K562 (cell line): ENCODE results near the gene DDX5. TPM values are rescaled to one million over a fixed set of nuclear protein-coding genes. Genes with fewer than 3 reads are reported as not detected.

Experiments
- ATAC-seq: fragments of 200-7000 bp; cut with Tn5 transposase; 3 replicates; pipeline ENCODE4 v1.9.1; 2020; ENCODE audit warnings: moderate library complexity
- BruUV-seq: library from RNA; stranded (reverse); fragments of 400-500 nt; replicated peaks from 2 replicates; lab custom pipeline; 2021; lab: Mats Ljungman, UMichigan
- CTCF ChIA-PET: fragments of 300-600 bp; formaldehyde crosslinking; extraction: SDS; loops from one replicate; lab custom pipeline; 2021; ENCODE audit warnings: low intra/inter-chr PET ratio; lab: Yijun Ruan, JAX
- POLR2A ChIA-PET: fragments of 300-600, 350-650 bp; sonication (Branson Sonifier 250); formaldehyde crosslinking; extraction: SDS; loops from one replicate; lab custom pipeline; 2021; ENCODE audit warnings: antibody characterized with exemption, inconsistent platforms; lab: Yijun Ruan, JAX
- DNase-seq, 4 experiments: peaks; one replicate each; pipeline versions ENCODE4 v3.0.0 to v3.0.0-alpha.2; 2011 to 2018; ENCODE audit warnings: low spot score in 3 of 4, mixed read lengths in 3 of 4; ENCODE audit errors: extremely low read depth in 1 of 4
- FAIRE-seq: peaks from 2 replicates; lab custom pipeline; 2011; peaks lifted over from hg19 to GRCh38; lab: Jason Lieb, UNC
- H2AFZ ChIP-seq: 2 replicates; pipeline ENCODE4 v1.6.0; 2011; ENCODE audit warnings: low read depth, low read length, control low read depth, inconsistent platforms
- H3K27ac ChIP-seq: fragments of 200-600 bp; 3 replicates; pipeline ENCODE4 v1.8.0; 2011; ENCODE audit warnings: low read depth, mild to moderate bottlenecking, control low read depth, inconsistent platforms, low read length, moderate library complexity, mixed read lengths; ENCODE audit errors: extremely low read depth
- H3K27me3 ChIP-seq, 2 experiments: fragments of 300-600 bp in 1 of 2; 2 replicates in 1 of 2; 3 replicates in 1 of 2; pipeline versions ENCODE4 v1.6.0 to v1.8.0; 2011; ENCODE audit warnings: inconsistent platforms in 2 of 2, low read length in 2 of 2, mild to moderate bottlenecking in 1 of 2, mixed read lengths in 1 of 2, moderate library complexity in 1 of 2; ENCODE audit not compliant: control insufficient read depth in 2 of 2, insufficient read depth in 2 of 2
- H3K36me3 ChIP-seq: fragments of 300-600 bp; 3 replicates; pipeline ENCODE4 v1.8.0; 2011; ENCODE audit warnings: mild to moderate bottlenecking, low read length, inconsistent platforms; ENCODE audit not compliant: control insufficient read depth, insufficient read depth
- H3K4me1 ChIP-seq, 2 experiments: fragments of 200-600 bp in 1 of 2; replicated peaks in 1 of 2; 2 replicates in 1 of 2; 3 replicates in 1 of 2; pipeline versions ENCODE4 v1.5.1 to v1.8.0; 2011; ENCODE audit warnings: inconsistent platforms in 2 of 2, low read length in 2 of 2, mild to moderate bottlenecking in 1 of 2, mixed read lengths in 1 of 2, moderate library complexity in 1 of 2; ENCODE audit not compliant: control insufficient read depth in 2 of 2, insufficient read depth in 2 of 2
- H3K4me2 ChIP-seq: 2 replicates; pipeline ENCODE4 v1.6.1; 2011; ENCODE audit warnings: low read length, control low read depth, inconsistent platforms, mixed read lengths; ENCODE audit not compliant: insufficient read depth
- H3K4me3 ChIP-seq: fragments of 200-600 bp; sonication (generic), shearing (Covaris generic); 2 replicates; pipeline ENCODE4 v1.5.1; 2016; ENCODE audit warnings: control low read depth, inconsistent platforms
- H3K79me2 ChIP-seq: fragments of 200-600 bp; 3 replicates; pipeline ENCODE4 v1.8.0; 2011; ENCODE audit warnings: low read length, inconsistent platforms; ENCODE audit not compliant: control insufficient read depth, insufficient read depth
- H3K9ac ChIP-seq, 2 experiments: 2 replicates each; pipeline versions ENCODE4 v1.6.0 to v1.6.1; 2011; ENCODE audit warnings: low read depth in 2 of 2, low read length in 2 of 2, control low read depth in 1 of 2, inconsistent platforms in 1 of 2, mild to moderate bottlenecking in 1 of 2, mixed read lengths in 1 of 2; ENCODE audit not compliant: insufficient read depth in 1 of 2
- H3K9me1 ChIP-seq: one replicate; pipeline ENCODE4 v1.6.0; 2011; ENCODE audit warnings: inconsistent platforms, mild to moderate bottlenecking, low read length, moderate library complexity; ENCODE audit not compliant: control insufficient read depth, insufficient read depth
- H3K9me3 ChIP-seq: replicated peaks from 2 replicates; pipeline ENCODE4 v1.5.1; 2011; ENCODE audit warnings: low read depth, low read length, inconsistent platforms; ENCODE audit not compliant: control insufficient read depth, insufficient read depth
- H4K20me1 ChIP-seq: replicated peaks from 2 replicates; pipeline ENCODE4 v1.6.1; 2011; ENCODE audit warnings: low read length, inconsistent platforms, mixed read lengths; ENCODE audit not compliant: control insufficient read depth, insufficient read depth
- CBX5 ChIP-seq: IDR thresholded peaks from 2 replicates; pipeline ENCODE4 v1.6.1; 2014; ENCODE audit warnings: low read depth, borderline replicate concordance
- E2F4 ChIP-seq: sonication (generic); formaldehyde crosslinking; IDR thresholded peaks from 2 replicates; pipeline ENCODE4 v1.8.0; 2022; ENCODE audit warnings: mild to moderate bottlenecking, low read depth, missing genetic modification reagents
- HNRNPH1 ChIP-seq: fragments of 200-400 bp; formaldehyde crosslinking; optimal IDR thresholded peaks from 2 replicates; pipeline ENCODE3; 2017; ENCODE audit warnings: low read depth, mild to moderate bottlenecking, low read length, moderate library complexity
- KLF6 ChIP-seq: fragments of 250-450 bp; sonication (Bioruptor Pico); IDR thresholded peaks from 2 replicates; pipeline ENCODE4 v1.4.0; 2020; ENCODE audit warnings: mild to moderate bottlenecking, moderate library complexity, borderline replicate concordance
- NFIC ChIP-seq: fragments of 450-650 bp; IDR thresholded peaks from 2 replicates; pipeline ENCODE4 v1.6.1; 2017; ENCODE audit warnings: mild to moderate bottlenecking, inconsistent platforms
- RBM17 ChIP-seq: fragments of 200-400 bp; formaldehyde crosslinking; IDR thresholded peaks from 2 replicates; pipeline ENCODE4 v1.6.1; 2017; ENCODE audit warnings: low read depth, mild to moderate bottlenecking, low read length, borderline replicate concordance
- SAFB ChIP-seq: fragments of 200-400 bp; formaldehyde crosslinking; IDR thresholded peaks from 2 replicates; pipeline ENCODE4 v1.6.1; 2017; ENCODE audit warnings: low read depth, low read length, borderline replicate concordance
- ZBED1 ChIP-seq: IDR thresholded peaks from 2 replicates; pipeline ENCODE4 v1.6.1; 2014
- ZBTB43 ChIP-seq: sonication (generic); formaldehyde crosslinking; IDR thresholded peaks from 2 replicates; pipeline ENCODE4 v1.8.0; 2023; ENCODE audit warnings: mild to moderate bottlenecking, missing genetic modification reagents
- ZNF175 ChIP-seq: fragments of 200-800 bp; sonication (Bioruptor generic); IDR thresholded peaks from 2 replicates; pipeline ENCODE4 v1.6.1; 2016; ENCODE audit warnings: low read depth, mild to moderate bottlenecking, missing genetic modification characterization, missing compliant biosample characterization
- WGBS: fragments of 100-300 bp; shearing (Covaris generic); methylation state at CpG from one replicate; pipeline ENCODE4 v1.1.6; 2016; ENCODE audit warnings: low coverage, mixed read lengths; ENCODE audit not compliant: insufficient coverage; ENCODE audit errors: missing lambda C conversion rate; 5-methylcytosine and 5-hydroxymethylcytosine counted together
- in situ Hi-C: fragments of 300-500 bp; cut with MboI; formaldehyde crosslinking; loops from 4 replicates; pipeline ENCODE4 v1.15.0; 2018; ENCODE audit warnings: inconsistent platforms, mixed read lengths
- intact Hi-C: fragments of 100-400 bp; cut with micrococcal nuclease; formaldehyde crosslinking; loops from 2 replicates; pipeline ENCODE4 v1.14.2; 2022
- polyA plus RNA-seq, 8 experiments: library from polyadenylated mRNA; depleted of rRNA in 4 of 8; stranded (reverse) in 5 of 8; unstranded in 3 of 8; fragments of >200 nt; fragmentation: Nextera tagmentation in 2 of 8; fragmentation: Illumina TruSeq in 1 of 8; extraction: Ambion mirVana in 2 of 8; extraction: Trizol in 1 of 8; gene quantifications; 2 replicates each; pipeline versions ENCODE4 v1.2.1 to v1.2.3, GENCODE V29; 2011 to 2014; ENCODE audit warnings: inconsistent platforms in 1 of 8, missing spikeins in 1 of 8
- total RNA-seq, 7 experiments: library from RNA; depleted of rRNA in 6 of 7; stranded (reverse); fragments of >200 nt in 6 of 7; fragmentation: Illumina TruSeq in 2 of 7; extraction: Trizol in 2 of 7; gene quantifications; 2 replicates each; pipeline versions ENCODE4 v1.2.1 to v1.2.3, GENCODE V29; 2011 to 2021; ENCODE audit warnings: low replicate concordance in 1 of 7
- TF ChIP-seq, protein P1 (sequence below): fragments of 250-450 bp; sonication (Bioruptor Pico); IDR thresholded peaks from 2 replicates; pipeline ENCODE4 v1.9.0; 2021; ENCODE audit warnings: mild to moderate bottlenecking
- TF ChIP-seq, protein P2 (sequence below): sonication (generic); formaldehyde crosslinking; IDR thresholded peaks from 2 replicates; pipeline ENCODE4 v1.8.1; 2022; ENCODE audit warnings: missing genetic modification reagents

DDX5 gene
- total and polyA plus RNA-seq, 9 of the 15 experiments (the other 6 are each of a cell fraction or from before 2014, with no cell fraction given): 306 to 1,639 (median 604) TPM

- TF ChIP-seq HNRNPH1 (no peak), ZNF175 (CRISPR knock-in tag) (no peak)
These were observed 9.7 kb upstream of the DDX5 start (continued) for GRCh38 chr17:64515829-64516228.

DNA sequence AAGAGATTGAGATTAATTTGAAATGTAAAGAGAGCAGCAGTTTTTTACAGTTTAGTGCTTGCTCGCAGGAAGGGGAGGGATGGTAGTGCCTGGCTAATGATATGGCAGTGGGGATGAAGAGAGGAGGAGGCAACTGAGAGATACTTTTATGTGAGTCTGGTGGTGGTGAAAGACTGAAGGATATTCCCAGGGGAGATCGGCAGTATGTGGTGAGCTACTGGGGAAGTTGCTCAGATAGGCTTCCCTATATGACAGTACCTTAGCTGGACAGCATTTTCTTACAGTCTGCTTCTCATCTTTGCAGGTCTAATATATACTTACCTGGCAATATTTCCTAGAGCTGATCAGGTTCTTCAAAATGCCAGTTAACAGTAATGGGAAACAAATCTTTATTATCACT lies 9.3 kb upstream of the DDX5 start:
- CTCF ChIA-PET: no interaction called here

More for the DNA sequence above, 9.3 kb upstream of the DDX5 start:
- FAIRE-seq (no peak), ATAC-seq (no peak), DNase-seq (no peak)
- Histone ChIP-seq H3K9me3 (no peaks in the 10 kb centered on the region), H2AFZ (no peak overlapping the region), H3K36me3 (peaks cover 96% of the 10 kb centered on the region), H3K27me3 (no peaks in the 10 kb centered on the region), H3K27ac (no peak overlapping the region), H3K4me2 (no peak overlapping the region), H3K4me3 (no peak overlapping the region), H3K9ac (no peak overlapping the region), H3K9me1 (peaks cover 3% of the 10 kb centered on the region), H3K79me2 (peaks cover 31% of the 10 kb centered on the region; the same call in 1 of the 3 replicates), H3K4me1 (no peaks in the 10 kb centered on the region), H4K20me1 (no peaks in the 10 kb centered on the region)
- no peak for TF ChIP-seq ZBTB43 (CRISPR knock-in tag)
- TF ChIP-seq, protein P1, sequence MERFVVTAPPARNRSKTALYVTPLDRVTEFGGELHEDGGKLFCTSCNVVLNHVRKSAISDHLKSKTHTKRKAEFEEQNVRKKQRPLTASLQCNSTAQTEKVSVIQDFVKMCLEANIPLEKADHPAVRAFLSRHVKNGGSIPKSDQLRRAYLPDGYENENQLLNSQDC (CRISPR knock-in tag): no peak
- no peak for TF ChIP-seq E2F4 (CRISPR knock-in tag)
- TF ChIP-seq CBX5: no peak
- no peak for TF ChIP-seq NFIC
- no peak for TF ChIP-seq SAFB
- TF ChIP-seq RBM17: no peak
- TF ChIP-seq KLF6 (CRISPR knock-in tag): no peak
- TF ChIP-seq, protein P2, sequence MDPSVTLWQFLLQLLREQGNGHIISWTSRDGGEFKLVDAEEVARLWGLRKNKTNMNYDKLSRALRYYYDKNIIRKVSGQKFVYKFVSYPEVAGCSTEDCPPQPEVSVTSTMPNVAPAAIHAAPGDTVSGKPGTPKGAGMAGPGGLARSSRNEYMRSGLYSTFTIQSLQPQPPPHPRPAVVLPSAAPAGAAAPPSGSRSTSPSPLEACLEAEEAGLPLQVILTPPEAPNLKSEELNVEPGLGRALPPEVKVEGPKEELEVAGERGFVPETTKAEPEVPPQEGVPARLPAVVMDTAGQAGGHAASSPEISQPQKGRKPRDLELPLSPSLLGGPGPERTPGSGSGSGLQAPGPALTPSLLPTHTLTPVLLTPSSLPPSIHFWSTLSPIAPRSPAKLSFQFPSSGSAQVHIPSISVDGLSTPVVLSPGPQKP (CRISPR knock-in tag): no peak
- no peak for TF ChIP-seq ZBED1
- POLR2A ChIA-PET: interaction anchor here (0.8 to 5.0 kb wide), 7 partner anchors 8 to 106 kb away, joined by 3 to 49 read pairs (median 4); partner anchors contain the start of genes CEP95 and DDX5
- in situ Hi-C loops (no loop called here), intact Hi-C loops (no loop called here)
- no TSS peak for BruUV-seq
- 96% methylated on average over 2 of the region's 2 CpGs for WGBS
